ENCODE data around the gene ME3. TPM values are rescaled to one million over a fixed set of nuclear protein-coding genes. Genes with fewer than 3 reads are reported as not detected.

Gene ME3
- total RNA-seq, 1 donor, result 56.9 TPM

DNA sequence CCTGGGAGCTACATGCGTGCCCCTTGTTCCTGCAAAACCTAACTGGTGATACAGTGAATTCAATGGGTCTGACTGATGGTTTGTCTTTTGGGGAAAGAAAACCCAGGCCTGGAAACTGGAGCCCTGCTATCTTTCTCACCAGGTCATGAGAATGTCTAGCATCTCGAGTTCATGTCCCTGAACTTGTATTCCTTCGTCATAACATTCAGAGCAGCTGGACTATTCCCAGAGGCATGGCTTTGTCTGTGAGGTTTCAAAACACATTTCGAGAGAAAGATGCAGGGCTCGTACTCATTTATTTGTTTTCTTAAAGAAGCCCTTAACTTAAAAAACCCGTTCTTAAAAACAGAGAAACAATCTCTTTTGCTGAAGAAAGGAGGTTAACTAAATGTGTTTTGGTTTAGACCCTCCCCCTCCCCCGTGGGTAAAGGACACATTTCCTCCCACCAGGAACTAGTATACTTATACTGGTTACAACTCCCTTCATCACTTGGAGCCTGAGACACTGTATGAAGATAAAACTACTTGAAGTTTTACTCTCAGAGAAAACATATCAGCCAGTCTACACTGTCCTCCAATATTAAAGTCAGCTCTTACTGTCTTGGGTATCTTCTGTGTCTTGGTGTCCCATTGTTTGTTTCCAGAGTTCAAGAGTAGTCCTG lies 43.2 kb downstream of the ME3 start:
- no peak overlapping the region for H3K4me3 ChIP-seq (ENCODE audit: low read depth, low read length)
- peak; percentile 68 for DNase-seq (ENCODE audit: low read depth)
- TF ChIP-seq, protein P1, sequence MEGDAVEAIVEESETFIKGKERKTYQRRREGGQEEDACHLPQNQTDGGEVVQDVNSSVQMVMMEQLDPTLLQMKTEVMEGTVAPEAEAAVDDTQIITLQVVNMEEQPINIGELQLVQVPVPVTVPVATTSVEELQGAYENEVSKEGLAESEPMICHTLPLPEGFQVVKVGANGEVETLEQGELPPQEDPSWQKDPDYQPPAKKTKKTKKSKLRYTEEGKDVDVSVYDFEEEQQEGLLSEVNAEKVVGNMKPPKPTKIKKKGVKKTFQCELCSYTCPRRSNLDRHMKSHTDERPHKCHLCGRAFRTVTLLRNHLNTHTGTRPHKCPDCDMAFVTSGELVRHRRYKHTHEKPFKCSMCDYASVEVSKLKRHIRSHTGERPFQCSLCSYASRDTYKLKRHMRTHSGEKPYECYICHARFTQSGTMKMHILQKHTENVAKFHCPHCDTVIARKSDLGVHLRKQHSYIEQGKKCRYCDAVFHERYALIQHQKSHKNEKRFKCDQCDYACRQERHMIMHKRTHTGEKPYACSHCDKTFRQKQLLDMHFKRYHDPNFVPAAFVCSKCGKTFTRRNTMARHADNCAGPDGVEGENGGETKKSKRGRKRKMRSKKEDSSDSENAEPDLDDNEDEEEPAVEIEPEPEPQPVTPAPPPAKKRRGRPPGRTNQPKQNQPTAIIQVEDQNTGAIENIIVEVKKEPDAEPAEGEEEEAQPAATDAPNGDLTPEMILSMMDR (IDR thresholded peaks at IDR 0.05; ENCODE audit: insufficient read depth, low read length), result no peak

DNA sequence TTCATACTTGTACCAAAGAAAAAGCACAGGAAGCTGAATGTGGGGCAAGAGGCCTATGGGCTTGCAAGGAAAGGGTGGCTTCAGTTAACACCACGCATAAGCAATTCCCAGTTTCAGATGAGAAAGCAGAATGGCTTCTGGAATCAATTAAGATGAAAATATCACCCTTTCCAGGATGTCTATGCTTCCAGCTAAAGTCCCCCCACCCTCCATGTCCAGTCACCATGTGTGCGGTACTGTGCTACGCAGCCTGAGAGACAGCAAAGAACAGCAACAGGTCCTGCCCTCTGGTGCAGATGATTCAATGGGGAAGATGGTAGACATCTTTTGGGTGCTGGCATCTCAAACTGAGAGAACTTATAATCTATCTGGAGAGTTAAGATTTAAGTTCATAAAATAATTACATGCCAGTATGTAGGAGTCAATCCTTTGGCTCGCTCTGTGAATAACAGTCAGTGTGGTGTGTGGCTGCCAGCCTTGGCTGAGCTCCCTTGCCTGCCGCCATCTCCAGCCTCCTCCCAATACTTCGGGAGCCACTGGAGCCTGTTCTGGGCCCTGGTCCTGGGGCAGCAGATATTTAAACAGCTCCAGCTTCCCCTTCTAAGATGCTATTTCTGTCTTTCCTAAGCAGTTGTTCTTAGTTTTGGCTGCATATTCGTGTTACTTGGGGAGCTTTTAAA lies 44.5 kb downstream of the ME3 start:
- peak; percentile 75 for DNase-seq (ENCODE audit: low read depth)
- TF ChIP-seq, protein P1 (IDR thresholded peaks at IDR 0.05; ENCODE audit: insufficient read depth, low read length), result no peak
- H3K4me3 ChIP-seq (ENCODE audit: low read depth, low read length), result no peak overlapping the region

DNA sequence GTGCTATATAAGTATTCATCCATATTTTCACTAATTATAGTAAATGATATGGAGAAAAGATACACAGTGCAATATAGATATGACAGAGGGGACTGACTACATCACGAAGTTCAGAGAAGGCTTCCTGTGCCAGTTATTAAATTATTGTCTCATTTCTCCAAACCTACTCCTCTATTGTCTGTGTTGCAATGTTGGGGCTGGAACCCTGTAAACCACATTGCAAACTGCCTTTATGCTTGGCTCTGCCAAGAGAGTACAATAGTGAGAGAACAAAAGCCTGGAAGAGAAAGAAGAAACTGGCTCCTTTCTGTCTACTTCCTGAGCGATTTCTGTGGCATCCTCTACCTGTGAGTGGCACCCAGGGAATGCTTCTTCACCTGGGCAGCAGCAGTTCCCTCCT lies 46.4 kb downstream of the ME3 start:
- peak; percentile 64 for DNase-seq (ENCODE audit: low read depth)
- H3K4me3 ChIP-seq (ENCODE audit: low read depth, low read length), result no peak overlapping the region
- TF ChIP-seq, protein P1 (IDR thresholded peaks at IDR 0.05; ENCODE audit: insufficient read depth, low read length), result no peak

DNA sequence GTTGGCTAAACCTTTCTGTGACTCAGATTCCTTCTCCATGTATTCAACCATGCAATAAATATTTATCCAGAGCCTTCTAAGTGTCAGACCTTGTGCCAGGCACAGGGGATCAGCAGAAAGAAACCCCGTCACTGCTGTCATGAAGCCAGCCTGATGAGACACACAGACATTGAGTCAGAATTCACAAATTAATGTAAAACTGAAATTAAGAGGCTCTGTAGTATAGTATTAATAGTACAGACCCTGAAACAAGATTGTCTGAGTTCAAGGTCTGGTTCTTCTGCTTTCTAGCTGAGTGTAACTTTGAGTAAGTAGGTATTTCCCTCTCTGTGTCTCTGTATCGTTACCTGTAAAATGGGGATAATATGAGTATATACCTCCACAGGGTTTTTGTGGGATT lies 46.9 kb downstream of the ME3 start:
- TF ChIP-seq, protein P1 (IDR thresholded peaks at IDR 0.05; ENCODE audit: insufficient read depth, low read length), result no peak
- DNase-seq (ENCODE audit: low read depth), result no peak
- no peak overlapping the region for H3K4me3 ChIP-seq (ENCODE audit: low read depth, low read length)

DNA sequence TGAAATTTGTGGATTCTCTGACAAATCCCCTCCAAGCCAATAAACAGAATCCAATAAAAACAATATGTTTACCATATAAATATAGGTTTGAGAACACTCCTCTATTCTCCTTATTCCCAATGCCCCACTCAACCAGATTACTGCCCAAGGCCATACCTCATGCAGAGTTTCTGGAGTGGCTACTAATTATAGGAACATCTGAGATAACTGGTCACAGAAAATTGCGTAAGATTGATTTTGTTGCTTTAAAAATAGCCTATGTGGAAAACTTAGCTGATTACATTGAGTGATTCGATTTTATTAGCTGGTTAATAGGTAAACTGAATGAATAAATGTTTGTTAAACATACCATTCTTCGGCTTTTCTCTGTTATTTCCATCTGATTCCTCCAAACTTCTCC lies 48.0 kb downstream of the ME3 start:
- peak; percentile 29 for DNase-seq (ENCODE audit: low read depth)
- no peak overlapping the region for H3K4me3 ChIP-seq (ENCODE audit: low read depth, low read length)
- TF ChIP-seq, protein P1 (IDR thresholded peaks at IDR 0.05; ENCODE audit: insufficient read depth, low read length), result no peak

DNA sequence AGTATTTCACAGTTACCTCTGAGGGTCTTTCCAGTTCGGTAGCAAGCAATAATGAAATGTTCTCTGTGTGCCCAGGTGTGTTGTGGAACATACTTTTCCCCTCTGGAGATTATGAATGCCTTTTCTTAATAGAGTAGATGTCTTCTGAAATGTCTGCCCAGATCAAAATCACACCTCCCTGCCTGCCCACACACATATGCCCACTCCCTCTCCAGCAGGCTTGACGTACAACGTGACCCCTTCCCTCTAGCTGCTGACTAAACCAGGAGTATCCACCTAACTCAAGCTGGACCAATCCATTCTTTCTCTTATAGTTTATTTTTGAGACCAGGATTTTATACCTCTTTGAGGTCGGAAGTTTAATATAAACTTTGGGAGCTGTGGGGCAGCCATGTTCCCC lies 48.7 kb downstream of the ME3 start:
- no peak for DNase-seq (ENCODE audit: low read depth)

More for the DNA sequence above, 48.7 kb downstream of the ME3 start:
- TF ChIP-seq, protein P1 (IDR thresholded peaks at IDR 0.05; ENCODE audit: insufficient read depth, low read length), result no peak
- H3K4me3 ChIP-seq (ENCODE audit: low read depth, low read length), result no peak overlapping the region

Measured in fibroblast of the aortic adventitia (primary cell).